ENCODE results near the gene SMAD6. TPM values are rescaled to one million over a fixed set of nuclear protein-coding genes. Genes with fewer than 3 reads are reported as not detected.

SMAD6 gene
- total RNA-seq, 1 experiment from 2014 or later = 58.6 TPM

DNA sequence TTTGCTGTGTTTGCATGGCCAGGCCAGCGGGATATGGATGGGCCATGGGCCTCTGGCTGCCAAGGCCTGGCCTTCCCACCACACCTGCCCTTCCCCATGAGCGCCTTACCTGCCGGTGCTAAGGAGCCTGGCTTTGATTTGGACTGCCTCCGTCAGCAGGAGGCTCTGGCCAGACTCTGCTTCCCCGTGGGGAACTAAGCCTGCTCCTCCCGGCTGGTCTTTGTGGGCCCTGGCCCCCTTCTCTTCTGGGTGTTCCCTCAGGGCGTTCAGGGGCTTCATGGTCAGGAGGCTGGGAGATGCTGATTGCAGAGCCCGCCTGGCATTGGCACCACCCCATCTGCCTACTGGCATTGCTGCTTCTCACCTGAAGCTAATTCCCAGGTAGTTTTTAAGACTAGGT is 45.2 kb downstream of the SMAD6 start:
- no peak overlapping the region for H3K27ac Mint-ChIP-seq (ENCODE audit: unreplicated experiment)
- no peak for DNase-seq

DNA sequence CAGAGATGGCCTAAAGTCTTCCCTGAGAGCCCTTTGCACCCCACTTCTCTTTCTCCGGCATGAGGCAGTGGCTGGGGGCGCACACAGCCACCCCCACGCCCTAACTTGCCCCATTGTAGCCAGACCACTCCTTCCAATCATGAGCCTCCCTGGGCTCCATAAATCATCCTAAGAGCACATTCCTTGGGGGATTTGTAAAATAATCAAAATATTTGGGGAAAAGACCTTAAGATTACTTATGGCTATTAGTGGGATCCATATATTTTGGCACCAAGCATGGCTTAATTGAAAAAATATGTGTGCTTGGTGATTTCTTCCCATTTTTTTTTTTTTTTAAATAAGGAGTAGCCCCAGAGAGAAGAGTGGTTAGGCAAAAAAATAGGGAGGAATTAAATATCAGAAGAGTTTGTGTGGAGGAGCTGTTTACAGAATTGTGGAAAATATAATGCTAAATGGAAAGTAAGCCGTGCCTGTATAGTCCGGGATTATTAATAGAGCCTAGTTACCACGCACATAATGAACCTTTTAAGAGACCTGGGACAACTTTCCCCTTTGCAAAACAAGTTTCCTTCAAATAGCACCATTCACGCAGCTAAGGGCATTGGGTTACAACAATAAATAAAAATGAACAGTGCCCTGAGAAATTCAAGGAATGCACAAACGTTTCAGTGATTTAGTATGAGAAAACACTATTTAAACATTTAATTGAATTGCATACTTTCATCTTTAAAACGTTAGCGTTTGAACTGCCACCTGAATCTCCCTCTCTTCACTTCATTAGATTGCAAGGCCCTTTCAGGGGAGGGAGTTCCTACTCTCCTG is 46.1 kb downstream of the SMAD6 start:
- Mint-ChIP-seq H3K27ac (ENCODE audit: unreplicated experiment) (peak overlapping the region; percentile 54), H3K4me1 (ENCODE audit: low read depth, unreplicated experiment) (peaks cover 82% of the 10 kb centered on the region), H3K9me3 (ENCODE audit: low read depth, unreplicated experiment) (peaks cover 2% of the 10 kb centered on the region), H3K27me3 (ENCODE audit: unreplicated experiment) (no peaks in the 10 kb centered on the region), H3K36me3 (ENCODE audit: insufficient read depth, unreplicated experiment) (peaks cover 40% of the 10 kb centered on the region), H3K4me3 (ENCODE audit: low read depth, unreplicated experiment) (peak overlapping the region; percentile 17)
- TF ChIP-seq, protein P1, sequence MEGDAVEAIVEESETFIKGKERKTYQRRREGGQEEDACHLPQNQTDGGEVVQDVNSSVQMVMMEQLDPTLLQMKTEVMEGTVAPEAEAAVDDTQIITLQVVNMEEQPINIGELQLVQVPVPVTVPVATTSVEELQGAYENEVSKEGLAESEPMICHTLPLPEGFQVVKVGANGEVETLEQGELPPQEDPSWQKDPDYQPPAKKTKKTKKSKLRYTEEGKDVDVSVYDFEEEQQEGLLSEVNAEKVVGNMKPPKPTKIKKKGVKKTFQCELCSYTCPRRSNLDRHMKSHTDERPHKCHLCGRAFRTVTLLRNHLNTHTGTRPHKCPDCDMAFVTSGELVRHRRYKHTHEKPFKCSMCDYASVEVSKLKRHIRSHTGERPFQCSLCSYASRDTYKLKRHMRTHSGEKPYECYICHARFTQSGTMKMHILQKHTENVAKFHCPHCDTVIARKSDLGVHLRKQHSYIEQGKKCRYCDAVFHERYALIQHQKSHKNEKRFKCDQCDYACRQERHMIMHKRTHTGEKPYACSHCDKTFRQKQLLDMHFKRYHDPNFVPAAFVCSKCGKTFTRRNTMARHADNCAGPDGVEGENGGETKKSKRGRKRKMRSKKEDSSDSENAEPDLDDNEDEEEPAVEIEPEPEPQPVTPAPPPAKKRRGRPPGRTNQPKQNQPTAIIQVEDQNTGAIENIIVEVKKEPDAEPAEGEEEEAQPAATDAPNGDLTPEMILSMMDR (IDR thresholded peaks at IDR 0.05; ENCODE audit: unreplicated experiment) = no peak
- CTCF ChIA-PET = interaction anchor here (2.1 kb wide), 1 partner anchor 41 kb away, joined by 6 read pairs; no protein-coding TSS in a partner anchor
- no TSS peak for BruUV-seq (replicated peaks)
- DNase-seq = no peak
- intact Hi-C loops (cut with micrococcal nuclease; ENCODE audit: unreplicated experiment) = loop anchor here (2.0 kb wide), 1 partner anchor 19 kb away; no protein-coding TSS in a partner anchor

More for the DNA sequence above, 45.2 kb downstream of the SMAD6 start:
- Mint-ChIP-seq H3K27me3 (ENCODE audit: unreplicated experiment) (no peaks in the 10 kb centered on the region), H3K4me1 (ENCODE audit: low read depth, unreplicated experiment) (peaks cover 74% of the 10 kb centered on the region), H3K4me3 (ENCODE audit: low read depth, unreplicated experiment) (no peak overlapping the region), H3K9me3 (ENCODE audit: low read depth, unreplicated experiment) (peaks cover 2% of the 10 kb centered on the region), H3K36me3 (ENCODE audit: insufficient read depth, unreplicated experiment) (peaks cover 44% of the 10 kb centered on the region)
- intact Hi-C loops (cut with micrococcal nuclease; ENCODE audit: unreplicated experiment) = no loop called here
- no TSS peak for BruUV-seq (replicated peaks)
- CTCF ChIA-PET = no interaction called here
- TF ChIP-seq, protein P1 (IDR thresholded peaks at IDR 0.05; ENCODE audit: unreplicated experiment) = no peak

GRCh38 chr15:66748708-66749035 is 46.6 kb downstream of the SMAD6 start:
- Mint-ChIP-seq H3K27me3 (ENCODE audit: unreplicated experiment) (no peaks in the 10 kb centered on the region), H3K4me3 (ENCODE audit: low read depth, unreplicated experiment) (peak overlapping the region; percentile 17), H3K9me3 (ENCODE audit: low read depth, unreplicated experiment) (peaks cover 2% of the 10 kb centered on the region), H3K27ac (ENCODE audit: unreplicated experiment) (peak overlapping the region; percentile 54), H3K4me1 (ENCODE audit: low read depth, unreplicated experiment) (peaks cover 88% of the 10 kb centered on the region), H3K36me3 (ENCODE audit: insufficient read depth, unreplicated experiment) (peaks cover 40% of the 10 kb centered on the region)
- BruUV-seq (replicated peaks) = no TSS peak
- TF ChIP-seq, protein P1 (IDR thresholded peaks at IDR 0.05; ENCODE audit: unreplicated experiment) = no peak
- DNase-seq = no peak
- CTCF ChIA-PET = interaction anchor here (2.1 kb wide), 1 partner anchor 42 kb away, joined by 6 read pairs; no protein-coding TSS in a partner anchor
- intact Hi-C loops (cut with micrococcal nuclease; ENCODE audit: unreplicated experiment) = loop anchor here (2.0 kb wide), 1 partner anchor 18 kb away; no protein-coding TSS in a partner anchor

DNA sequence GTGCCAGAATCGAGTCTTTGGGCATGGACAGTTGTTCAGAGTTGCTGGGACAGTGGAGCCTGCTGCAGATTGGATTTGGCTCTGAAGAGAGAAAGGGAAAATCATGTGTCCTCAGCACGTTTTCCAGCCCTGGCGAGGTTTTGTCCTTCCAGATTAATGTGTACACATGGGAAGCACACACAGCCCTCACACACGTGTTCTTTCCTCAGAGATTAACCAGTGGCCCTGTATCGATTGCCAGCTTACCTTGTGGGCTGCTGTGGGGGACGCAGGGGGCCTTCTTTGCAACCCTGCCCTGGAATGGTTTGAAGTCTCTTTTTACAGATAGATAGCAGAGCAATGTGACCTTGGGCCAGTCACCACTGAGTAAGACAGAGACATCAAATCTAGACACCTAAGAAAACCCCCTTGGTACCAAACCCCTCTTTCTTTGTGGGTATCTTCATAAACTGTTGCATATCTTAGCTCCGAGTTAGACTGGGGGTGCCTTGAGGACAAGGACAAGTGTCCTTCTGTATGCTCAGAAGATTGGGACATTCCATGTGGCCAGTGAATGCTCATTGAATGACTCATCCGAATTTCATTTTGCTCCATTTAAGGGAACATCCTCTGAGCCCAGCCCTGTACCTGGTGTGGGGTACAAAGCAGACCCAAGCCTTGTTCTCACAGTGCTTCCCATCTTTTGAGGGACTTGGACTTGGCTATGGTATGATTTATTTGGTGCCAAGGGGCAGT is 48.0 kb downstream of the SMAD6 start:
- intact Hi-C loops (cut with micrococcal nuclease; ENCODE audit: unreplicated experiment) = loop anchor here (2.0 kb wide), 1 partner anchor 17 kb away; no protein-coding TSS in a partner anchor
- H3K4me3 Mint-ChIP-seq (ENCODE audit: low read depth, unreplicated experiment) = no peak overlapping the region
- peaks cover 46% of the 10 kb centered on the region for H3K36me3 Mint-ChIP-seq (ENCODE audit: insufficient read depth, unreplicated experiment)
- peaks cover 3% of the 10 kb centered on the region for H3K9me3 Mint-ChIP-seq (ENCODE audit: low read depth, unreplicated experiment)
- CTCF ChIA-PET = interaction anchor here (0.9 to 2.4 kb wide), 4 partner anchors 13 to 101 kb away, joined by 3 to 14 read pairs (median 5); no protein-coding TSS in a partner anchor
- TF ChIP-seq, protein P1 (IDR thresholded peaks at IDR 0.05; ENCODE audit: unreplicated experiment) = no peak
- no TSS peak for BruUV-seq (replicated peaks)
- peak overlapping the region; percentile 54 for H3K27ac Mint-ChIP-seq (ENCODE audit: unreplicated experiment)
- no peak for DNase-seq
- H3K27me3 Mint-ChIP-seq (ENCODE audit: unreplicated experiment) = no peaks in the 10 kb centered on the region
- peaks cover 94% of the 10 kb centered on the region for H3K4me1 Mint-ChIP-seq (ENCODE audit: low read depth, unreplicated experiment)
